PC-3 (cell line): ENCODE data around the gene SLC31A1. TPM values are rescaled to one million over a fixed set of nuclear protein-coding genes. Genes with fewer than 3 reads are reported as not detected.

Experiments used
- ATAC-seq: fragments of 200-7000 bp; cut with Tn5 transposase; 2 replicates; pipeline ENCODE4 v1.9.1; 2020; ENCODE audit warnings: mild to moderate bottlenecking, moderate library complexity
- BruUV-seq: library from RNA; stranded (reverse); fragments of 400-500 nt; replicated peaks from 2 replicates; lab custom pipeline; 2021; lab: Mats Ljungman, UMichigan
- CTCF ChIA-PET: fragments of 300-600 bp; sonication (Branson Sonifier 250); formaldehyde crosslinking; loops from one replicate; lab custom pipeline; 2022; ENCODE audit warnings: antibody characterized with exemption; lab: Charles Lee
- POLR2A ChIA-PET: fragments of 300-600 bp; sonication (Branson Sonifier 250); formaldehyde crosslinking; loops from one replicate; lab custom pipeline; 2022; ENCODE audit warnings: antibody characterized with exemption; ENCODE audit not compliant: unreplicated experiment; lab: Charles Lee
- DNase-seq: peaks from one replicate; pipeline ENCODE4 v3.0.0-alpha.2; 2015
- H2AFZ ChIP-seq: fragments of 300-600 bp; sonication (generic); 2 replicates; pipeline ENCODE4 v1.6.0; 2016; ENCODE audit warnings: antibody characterized with exemption, low read length
- H3F3A ChIP-seq: fragments of 300-600 bp; sonication (generic); one replicate; pipeline ENCODE4 v1.6.0; 2017; ENCODE audit warnings: antibody characterized with exemption, low read length, control low read depth, mild to moderate bottlenecking; ENCODE audit not compliant: unreplicated experiment
- H3K27ac ChIP-seq: fragments of 300-600 bp; sonication (generic); 2 replicates; pipeline ENCODE4 v1.5.1; 2016; ENCODE audit warnings: mild to moderate bottlenecking, low read length
- H3K27me3 ChIP-seq: fragments of 300-600 bp; sonication (generic); 2 replicates; pipeline ENCODE4 v1.6.1; 2016; ENCODE audit warnings: low read length, mixed read lengths
- H3K36me3 ChIP-seq: fragments of 300-600 bp; sonication (generic); 2 replicates; pipeline ENCODE4 v1.6.1; 2016; ENCODE audit warnings: low read depth, mixed run types, low read length, mixed read lengths
- H3K4me1 ChIP-seq: fragments of 300-600 bp; sonication (generic); 2 replicates; pipeline ENCODE4 v1.5.1; 2016; ENCODE audit warnings: low read length; ENCODE audit not compliant: insufficient read depth
- H3K4me2 ChIP-seq: fragments of 300-600 bp; sonication (generic); 2 replicates; pipeline ENCODE4 v1.6.0; 2016; ENCODE audit warnings: low read length
- H3K4me3 ChIP-seq: fragments of 300-600 bp; sonication (generic); 2 replicates; pipeline ENCODE4 v1.5.1; 2016; ENCODE audit warnings: mild to moderate bottlenecking, low read length, mixed read lengths
- H3K79me2 ChIP-seq: fragments of 300-600 bp; sonication (generic); 2 replicates; pipeline ENCODE4 v1.6.1; 2017; ENCODE audit warnings: low read length, mixed read lengths
- H3K9ac ChIP-seq: fragments of 300-600 bp; sonication (generic); 2 replicates; pipeline ENCODE4 v1.6.0; 2016; ENCODE audit warnings: mild to moderate bottlenecking, low read length
- H3K9me2 ChIP-seq: fragments of 300-600 bp; sonication (generic); replicated peaks from 2 replicates; pipeline ENCODE4 v1.6.1; 2016; ENCODE audit warnings: mixed run types, low read length, mixed read lengths
- H3K9me3 ChIP-seq: fragments of 300-600 bp; sonication (generic); 2 replicates; pipeline ENCODE4 v1.6.1; 2016; ENCODE audit warnings: low read length, mixed read lengths
- H4K20me1 ChIP-seq: fragments of 300-600 bp; sonication (generic); 2 replicates; pipeline ENCODE4 v1.6.1; 2016; ENCODE audit warnings: low read length, mixed read lengths
- CTCF ChIP-seq: fragments of 300-600 bp; sonication (generic); conservative IDR thresholded peaks from 2 replicates; pipeline ENCODE4 v1.5.1; 2017; ENCODE audit warnings: antibody characterized with exemption, low read depth, mild to moderate bottlenecking, low read length
- EZH2 ChIP-seq: fragments of 300-600 bp; sonication (generic); IDR thresholded peaks from one replicate; pipeline ENCODE4 v1.6.1; 2017; ENCODE audit warnings: antibody characterized with exemption, mild to moderate bottlenecking, low read length; ENCODE audit not compliant: unreplicated experiment
- EZH2phosphoT487 ChIP-seq: fragments of 300-600 bp; sonication (generic); IDR thresholded peaks from 2 replicates; pipeline ENCODE4 v1.6.1; 2018; ENCODE audit warnings: mild to moderate bottlenecking, antibody characterized with exemption, low read length, borderline replicate concordance
- intact Hi-C: fragments of 100-400 bp; cut with micrococcal nuclease; formaldehyde crosslinking; loops from 2 replicates; pipeline ENCODE4 v1.9.0; 2023
- total RNA-seq: library from RNA; depleted of rRNA; stranded (reverse); fragments of >200 nt; gene quantifications from 2 replicates; pipeline ENCODE4 v1.2.3, GENCODE V29; 2014

Gene SLC31A1
- total RNA-seq, 1 experiment from 2014 or later: 9.7 TPM

- BruUV-seq: no TSS peak
- no peaks in the 10 kb centered on the region for H3K9me3 ChIP-seq
- no peak overlapping the region for H2AFZ ChIP-seq
- H3K27ac ChIP-seq: no peak overlapping the region
- intact Hi-C loops: no loop called here
- ATAC-seq (no peak), DNase-seq (no peak)
- H3F3A ChIP-seq: no peaks in the 10 kb centered on the region
- no peaks in the 10 kb centered on the region for H3K79me2 ChIP-seq
- ChIA-PET POLR2A (no interaction called here), CTCF (no interaction called here)
- H3K9me2 ChIP-seq: no peaks in the 10 kb centered on the region
- H3K9ac ChIP-seq: no peak overlapping the region
- no peak overlapping the region for H3K4me2 ChIP-seq
- no peaks in the 10 kb centered on the region for H3K36me3 ChIP-seq
- no peaks in the 10 kb centered on the region for H3K4me1 ChIP-seq
- no peaks in the 10 kb centered on the region for H4K20me1 ChIP-seq
- H3K4me3 ChIP-seq: no peak overlapping the region
- H3K27me3 ChIP-seq: no peaks in the 10 kb centered on the region
- TF ChIP-seq CTCF: no peak
- no peak for TF ChIP-seq EZH2phosphoT487
- no peak for TF ChIP-seq EZH2
These were observed 15.5 kb upstream of the SLC31A1 start for GRCh38 chr9:113205861-113206260.

- Histone ChIP-seq H3K4me3 (no peak overlapping the region), H3K9me3 (no peaks in the 10 kb centered on the region), H3F3A (no peaks in the 10 kb centered on the region), H2AFZ (no peak overlapping the region), H3K9me2 (no peaks in the 10 kb centered on the region), H3K4me2 (no peak overlapping the region), H3K79me2 (no peaks in the 10 kb centered on the region), H3K27me3 (no peaks in the 10 kb centered on the region), H4K20me1 (no peaks in the 10 kb centered on the region), H3K9ac (no peak overlapping the region), H3K27ac (no peak overlapping the region), H3K4me1 (no peaks in the 10 kb centered on the region), H3K36me3 (no peaks in the 10 kb centered on the region)
- intact Hi-C loops: no loop called here
- ChIA-PET CTCF (no interaction called here), POLR2A (no interaction called here)
- no peak for DNase-seq
- no peak for ATAC-seq
- TF ChIP-seq EZH2 (no peak), EZH2phosphoT487 (no peak), CTCF (no peak)
- no TSS peak for BruUV-seq
These were observed 10.5 kb upstream of the SLC31A1 start for GRCh38 chr9:113210815-113211214.

DNA sequence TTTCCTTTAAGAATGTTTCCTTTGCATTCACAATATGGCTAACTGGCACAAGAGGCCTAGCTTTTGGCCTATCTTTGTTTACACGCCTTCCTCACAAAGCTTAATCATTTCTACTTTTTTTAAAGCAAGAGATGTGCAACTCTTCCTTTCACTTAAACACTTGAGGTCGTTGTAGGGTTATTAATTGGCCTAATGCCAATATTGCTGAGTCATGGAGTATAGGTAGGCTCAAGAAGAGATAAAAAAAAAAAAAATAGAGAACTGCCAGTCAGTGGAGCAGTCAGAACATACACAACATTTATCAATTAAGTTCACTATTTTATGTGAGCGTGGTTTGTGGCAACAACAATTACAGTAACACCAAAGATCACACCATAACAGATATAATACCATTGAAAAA lies 6.2 kb upstream of the SLC31A1 start:
- Histone ChIP-seq H3K9me2 (no peaks in the 10 kb centered on the region), H3K79me2 (peaks cover 37% of the 10 kb centered on the region), H2AFZ (no peak overlapping the region), H3K36me3 (no peaks in the 10 kb centered on the region), H3K9ac (no peak overlapping the region), H3K27ac (no peak overlapping the region), H4K20me1 (no peaks in the 10 kb centered on the region), H3K9me3 (no peaks in the 10 kb centered on the region), H3K27me3 (no peaks in the 10 kb centered on the region), H3K4me1 (peaks cover 12% of the 10 kb centered on the region), H3F3A (no peaks in the 10 kb centered on the region), H3K4me2 (no peak overlapping the region), H3K4me3 (no peak overlapping the region)
- BruUV-seq: no TSS peak
- CTCF ChIA-PET: interaction anchor here (0.7 kb wide), 1 partner anchor 879 kb away, joined by 7 read pairs; no protein-coding TSS in a partner anchor
- ATAC-seq (no peak), DNase-seq (peak; percentile 48)
- intact Hi-C loops: no loop called here
- TF ChIP-seq EZH2phosphoT487 (no peak), CTCF (no peak), EZH2 (no peak)
- POLR2A ChIA-PET: no interaction called here
